SHP77 (cell line): ENCODE results near the gene ATF7IP.

Experiments
- DNase-seq, 2 experiments: peaks; one replicate each; lab custom pipeline; 2025; lab: John Stamatoyannopoulos, UW

Gene ATF7IP

GRCh38 chr12:14410841-14411569 lies 45.5 kb downstream of the ATF7IP start:
- no peak for DNase-seq

- peak; percentile 66 to 68 for DNase-seq
Measured at GRCh38 chr12:14416658-14417057, 51.2 kb downstream of the ATF7IP start.

GRCh38 chr12:14417715-14418114 lies 52.2 kb downstream of the ATF7IP start:
- peak; percentile 26 to 49 for DNase-seq

GRCh38 chr12:14418451-14418890 lies 53.0 kb downstream of the ATF7IP start:
- no peak for DNase-seq

- DNase-seq = no peak
Measured at GRCh38 chr12:14422516-14423230, 57.2 kb downstream of the ATF7IP start.

GRCh38 chr12:14424545-14424944 lies 59.1 kb downstream of the ATF7IP start:
- DNase-seq = no peak

GRCh38 chr12:14426792-14427191 lies 61.3 kb downstream of the ATF7IP start:
- DNase-seq = no peak

- no peak for DNase-seq
Measured at GRCh38 chr12:14427929-14428328, 62.4 kb downstream of the ATF7IP start.

GRCh38 chr12:14430394-14430986 lies 65.0 kb downstream of the ATF7IP start:
- DNase-seq = no peak

GRCh38 chr12:14431975-14432374 lies 66.5 kb downstream of the ATF7IP start:
- DNase-seq = no peak

- DNase-seq = no peak
Measured at GRCh38 chr12:14435627-14436026, 70.1 kb downstream of the ATF7IP start.

- no peak for DNase-seq
Measured at GRCh38 chr12:14442221-14442881, 76.9 kb downstream of the ATF7IP start.

GRCh38 chr12:14443531-14443930 lies 78.0 kb downstream of the ATF7IP start:
- DNase-seq = no peak

- no peak for DNase-seq
Measured at GRCh38 chr12:14450479-14450878, 85.0 kb downstream of the ATF7IP start.

- no peak for DNase-seq
Measured at GRCh38 chr12:14452336-14452735, 86.9 kb downstream of the ATF7IP start.

GRCh38 chr12:14452865-14453264 lies 87.4 kb downstream of the ATF7IP start:
- no peak for DNase-seq

GRCh38 chr12:14454098-14454907 lies 88.8 kb downstream of the ATF7IP start:
- peak; percentile 3 to 7 for DNase-seq

- DNase-seq = no peak
Measured at GRCh38 chr12:14460212-14460841, 94.8 kb downstream of the ATF7IP start.

GRCh38 chr12:14471497-14471896 lies 106.0 kb downstream of the ATF7IP start:
- DNase-seq = no peak

GRCh38 chr12:14473707-14474287 lies 108.3 kb downstream of the ATF7IP start:
- no peak for DNase-seq

- DNase-seq = no peak
Measured at GRCh38 chr12:14479004-14479403, 113.5 kb downstream of the ATF7IP start.
